NB4 (cell line): ENCODE data around the gene TNFAIP2.

Experiments
- CTCF ChIP-seq: IDR thresholded peaks from one replicate; pipeline ENCODE4 v1.5.1; 2012; ENCODE audit warnings: low read depth, low read length
- POLR2A ChIP-seq: IDR thresholded peaks from 2 replicates; pipeline ENCODE4 v1.6.1; 2011; ENCODE audit warnings: mild to moderate bottlenecking; ENCODE audit not compliant: insufficient read length; ENCODE audit errors: extremely low read depth

GRCh38 chr14:103164779-103165178, 41.5 kb downstream of the TNFAIP2 start:
- no peak for TF ChIP-seq POLR2A
- TF ChIP-seq CTCF = no peak
